Measurements from ENCODE around the gene AVL9. TPM values are rescaled to one million over a fixed set of nuclear protein-coding genes. Genes with fewer than 3 reads are reported as not detected.
"Not testable (repeated sequence)": the region's sequence is repeated elsewhere in the genome, so short reads cannot be mapped to it uniquely, and the experiment has no call there.

The AVL9 gene
- total RNA-seq, 1 experiment from 2014 or later = 9.3 TPM

- no peaks in the 10 kb centered on the region for H3K27me3 ChIP-seq
- DNase-seq = no peak
- H3K9me3 ChIP-seq = peaks cover 3% of the 10 kb centered on the region; the same call in 1 of the 2 replicates
- no peak overlapping the region for H3K4me3 ChIP-seq
- peaks cover under 1% of the 10 kb centered on the region; the same call in 1 of the 2 replicates for H3K36me3 ChIP-seq
These were observed 99.7 kb downstream of the AVL9 start for GRCh38 chr7:32594965-32595490.

GRCh38 chr7:32601196-32601595, 105.9 kb downstream of the AVL9 start:
- H3K4me3 ChIP-seq, DNase-seq, H3K27me3 ChIP-seq, H3K9me3 ChIP-seq, H3K36me3 ChIP-seq: not testable (repeated sequence)

DNA sequence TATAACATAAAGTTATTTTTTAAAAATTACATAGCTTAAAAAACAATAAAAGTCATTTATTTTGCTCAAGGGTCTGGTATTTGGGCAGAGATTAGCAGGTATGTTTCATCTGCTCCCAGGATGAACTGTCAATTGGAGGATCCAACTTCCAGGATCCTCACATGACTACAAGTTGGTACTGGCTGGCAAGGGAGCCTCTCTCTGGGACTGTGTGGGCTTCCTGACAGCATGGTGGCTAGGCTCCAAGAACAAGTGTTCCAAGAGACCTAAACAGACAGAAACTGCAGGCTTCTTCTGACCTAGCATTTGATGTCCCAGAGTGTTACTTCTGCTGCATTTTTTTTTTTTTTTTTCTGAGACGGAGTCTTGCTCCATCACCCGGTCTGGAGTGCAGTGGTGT, 107.2 kb downstream of the AVL9 start:
- H3K27me3 ChIP-seq = no peaks in the 10 kb centered on the region

GRCh38 chr7:32603492-32603891, 108.2 kb downstream of the AVL9 start:
- not testable (repeated sequence) for H3K36me3 ChIP-seq, DNase-seq, H3K27me3 ChIP-seq, H3K4me3 ChIP-seq, H3K9me3 ChIP-seq

More for the DNA sequence above, 107.2 kb downstream of the AVL9 start:
- Histone ChIP-seq H3K36me3 (no peaks in the 10 kb centered on the region), H3K9me3 (peaks cover 5% of the 10 kb centered on the region; the same call in 1 of the 2 replicates), H3K4me3 (no peak overlapping the region)
- no peak for DNase-seq

GRCh38 chr7:32604047-32604446, 108.8 kb downstream of the AVL9 start:
- not testable (repeated sequence) for H3K36me3 ChIP-seq, DNase-seq, H3K27me3 ChIP-seq, H3K4me3 ChIP-seq, H3K9me3 ChIP-seq

DNA sequence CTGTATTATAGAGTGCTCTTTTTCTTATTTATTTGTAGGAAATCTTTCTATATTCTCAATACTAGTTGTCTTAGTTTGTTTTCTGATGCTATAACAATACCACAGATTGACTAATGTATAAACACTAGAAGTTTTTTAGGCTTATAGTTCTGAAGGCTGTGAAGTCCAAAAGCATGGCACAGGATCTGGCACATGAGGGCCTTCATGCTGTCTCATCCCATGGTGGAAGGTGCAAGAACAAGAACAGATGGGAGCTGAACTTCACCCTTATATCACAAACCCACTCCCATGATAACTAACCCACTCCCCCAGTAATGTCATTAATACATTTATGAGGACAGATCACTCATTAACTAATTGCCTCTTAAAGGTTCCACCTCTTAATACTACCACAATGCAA, 109.7 kb downstream of the AVL9 start:
- no peak overlapping the region for H3K4me3 ChIP-seq

DNA sequence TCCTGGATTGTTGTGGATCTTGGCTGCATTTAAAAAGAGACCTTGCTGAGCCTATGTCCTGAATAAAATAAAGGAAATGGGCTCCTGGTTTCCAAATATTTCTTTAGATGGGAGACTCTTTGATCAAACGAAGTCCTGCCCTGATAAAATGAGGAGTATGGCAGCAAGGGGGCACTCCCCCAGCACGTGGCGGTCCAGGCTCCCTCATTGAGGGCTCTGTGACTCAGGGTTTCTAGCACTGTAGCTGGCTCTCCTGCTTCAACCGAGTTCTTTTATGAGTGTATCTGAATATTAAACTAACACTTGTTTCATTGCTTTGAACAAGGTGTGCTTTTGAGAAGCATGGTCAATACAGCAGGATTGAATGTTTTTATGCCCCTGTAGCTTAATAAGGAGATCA, 114.2 kb downstream of the AVL9 start:
- no peak overlapping the region for H3K4me3 ChIP-seq
- H3K36me3 ChIP-seq = no peaks in the 10 kb centered on the region
- DNase-seq = no peak
- H3K9me3 ChIP-seq = 0 out of 2 replicates have a peak, but pooled peaks cover 2% of the 10 kb centered on the region
- H3K27me3 ChIP-seq = no peaks in the 10 kb centered on the region

More for the DNA sequence above, 109.7 kb downstream of the AVL9 start:
- no peak for DNase-seq
- Histone ChIP-seq H3K36me3 (no peaks in the 10 kb centered on the region), H3K27me3 (no peaks in the 10 kb centered on the region), H3K9me3 (0 out of 2 replicates have a peak, but pooled peaks cover 2% of the 10 kb centered on the region)

GRCh38 chr7:32611201-32612099, 116.2 kb downstream of the AVL9 start:
- H3K36me3 ChIP-seq = no peaks in the 10 kb centered on the region
- no peak overlapping the region for H3K4me3 ChIP-seq
- H3K27me3 ChIP-seq = no peaks in the 10 kb centered on the region
- no peaks in the 10 kb centered on the region for H3K9me3 ChIP-seq
- no peak for DNase-seq

GRCh38 chr7:32616625-32617024, 121.3 kb downstream of the AVL9 start:
- H3K9me3 ChIP-seq = no peaks in the 10 kb centered on the region
- H3K4me3 ChIP-seq = no peak overlapping the region
- H3K36me3 ChIP-seq = no peaks in the 10 kb centered on the region
- peak; percentile 96 for DNase-seq
- H3K27me3 ChIP-seq = no peaks in the 10 kb centered on the region

DNA sequence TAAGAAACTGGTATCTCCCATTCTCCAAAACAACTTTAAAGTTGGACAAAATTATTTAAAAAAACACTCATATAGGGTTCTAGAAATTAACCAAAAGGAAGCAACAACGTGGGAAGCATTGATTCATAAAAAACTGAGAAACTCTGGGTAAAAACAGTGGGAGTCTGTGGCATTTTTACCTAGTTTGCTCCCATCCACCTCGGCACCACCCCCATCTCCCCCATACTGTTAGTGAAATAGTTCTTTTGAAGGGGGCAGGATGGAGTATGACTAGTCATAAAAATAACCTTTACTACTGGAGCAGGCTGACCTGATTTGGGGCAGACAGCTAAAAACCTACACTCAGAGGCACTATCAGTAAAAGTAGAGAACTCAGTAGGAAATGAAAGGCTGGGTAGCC, 123.2 kb downstream of the AVL9 start:
- no peaks in the 10 kb centered on the region for H3K27me3 ChIP-seq
- H3K4me3 ChIP-seq = no peak overlapping the region
- H3K36me3 ChIP-seq = no peaks in the 10 kb centered on the region
- no peaks in the 10 kb centered on the region for H3K9me3 ChIP-seq
- DNase-seq = no peak

- H3K4me3 ChIP-seq = no peak overlapping the region
- no peak for DNase-seq
- H3K27me3 ChIP-seq = no peaks in the 10 kb centered on the region
- no peaks in the 10 kb centered on the region for H3K9me3 ChIP-seq
- H3K36me3 ChIP-seq = no peaks in the 10 kb centered on the region
These were observed 123.7 kb downstream of the AVL9 start for GRCh38 chr7:32618987-32619386.

GRCh38 chr7:32619416-32619815, 124.1 kb downstream of the AVL9 start:
- not testable (repeated sequence) for H3K27me3 ChIP-seq, DNase-seq, H3K4me3 ChIP-seq, H3K36me3 ChIP-seq, H3K9me3 ChIP-seq

DNA sequence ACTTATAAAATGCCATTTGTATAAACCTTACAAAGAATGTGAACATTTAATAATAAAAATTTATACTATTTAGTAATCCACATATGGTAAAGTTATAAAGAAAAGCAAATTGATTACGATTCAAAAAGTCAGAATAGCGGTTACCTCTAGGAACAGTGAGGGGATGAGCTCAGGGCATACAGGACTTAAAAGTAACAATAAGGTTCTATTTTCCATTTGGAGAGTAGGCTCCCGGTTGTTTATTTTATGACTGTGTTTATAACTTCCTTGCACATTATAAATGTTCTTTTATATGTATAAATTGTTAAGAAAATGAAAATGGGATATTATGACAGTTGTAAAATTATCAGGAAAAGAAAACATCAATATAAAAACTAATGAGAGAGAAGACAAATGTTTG, 135.7 kb downstream of the AVL9 start:
- Histone ChIP-seq H3K36me3 (no peaks in the 10 kb centered on the region), H3K4me3 (no peak overlapping the region), H3K9me3 (no peaks in the 10 kb centered on the region), H3K27me3 (no peaks in the 10 kb centered on the region)
- DNase-seq = no peak

DNA sequence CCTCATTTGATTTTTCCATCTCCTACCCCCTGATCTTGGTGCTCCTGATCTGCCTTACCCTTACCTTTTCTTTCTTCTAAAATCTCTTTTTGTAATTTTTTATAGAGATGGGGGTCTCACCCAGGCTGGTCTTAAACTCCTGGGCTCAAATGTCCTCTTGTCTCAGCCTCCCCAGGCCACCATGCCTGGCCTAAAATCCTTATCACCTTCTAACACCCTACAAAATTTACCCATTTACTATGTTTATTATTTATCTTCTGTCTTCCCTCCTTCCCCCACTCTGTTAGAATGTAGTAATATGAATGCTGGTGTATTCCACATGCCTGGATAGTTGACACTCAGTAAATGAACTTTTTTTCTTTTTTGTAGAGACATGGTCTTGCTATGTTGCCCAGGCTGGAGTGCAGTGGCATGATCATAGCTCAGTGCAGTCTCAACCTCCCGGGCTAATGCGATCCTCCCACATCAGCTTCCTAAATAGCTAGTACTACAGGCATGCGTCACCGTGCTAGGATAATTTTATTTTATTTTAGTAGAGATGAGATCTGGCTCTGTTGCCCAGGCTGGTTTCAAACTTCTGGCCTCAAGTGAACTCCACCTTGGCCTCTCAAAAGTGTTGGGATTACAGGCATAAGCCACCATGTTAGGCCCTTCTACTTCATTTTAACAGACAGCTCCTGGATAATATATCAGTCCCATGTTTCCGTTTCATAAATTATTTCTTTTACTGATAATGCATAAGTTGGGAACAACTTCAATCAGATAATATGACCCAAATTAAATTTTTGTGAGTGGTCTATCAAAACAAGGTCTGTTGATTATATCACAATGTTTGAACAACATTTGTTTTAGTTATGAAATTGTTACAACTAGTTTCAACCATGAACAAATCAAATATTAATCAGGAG, 136.6 kb downstream of the AVL9 start:
- not testable (repeated sequence) for H3K36me3 ChIP-seq, DNase-seq, H3K27me3 ChIP-seq, H3K4me3 ChIP-seq, H3K9me3 ChIP-seq

DNA sequence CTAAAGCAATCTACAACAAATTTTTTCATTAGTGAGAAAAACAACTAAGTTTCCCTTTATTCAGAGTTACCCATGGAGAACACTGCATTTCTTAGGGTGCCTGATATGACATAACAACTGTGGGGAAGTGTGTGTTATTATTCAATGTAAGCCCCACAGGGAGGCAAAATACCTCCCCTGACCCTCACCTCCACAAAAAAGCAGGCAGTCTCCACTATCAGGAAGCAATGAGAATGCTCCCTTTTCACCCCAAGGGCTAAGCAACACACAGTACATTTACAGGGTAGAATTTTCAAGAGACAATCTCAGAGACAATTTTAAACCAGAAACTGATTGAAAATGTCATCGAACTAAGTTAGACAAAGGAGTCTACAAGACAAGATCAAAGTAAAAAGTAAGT, 138.2 kb downstream of the AVL9 start:
- not testable (repeated sequence) for H3K9me3 ChIP-seq, H3K36me3 ChIP-seq, H3K27me3 ChIP-seq, DNase-seq, H3K4me3 ChIP-seq

DNA sequence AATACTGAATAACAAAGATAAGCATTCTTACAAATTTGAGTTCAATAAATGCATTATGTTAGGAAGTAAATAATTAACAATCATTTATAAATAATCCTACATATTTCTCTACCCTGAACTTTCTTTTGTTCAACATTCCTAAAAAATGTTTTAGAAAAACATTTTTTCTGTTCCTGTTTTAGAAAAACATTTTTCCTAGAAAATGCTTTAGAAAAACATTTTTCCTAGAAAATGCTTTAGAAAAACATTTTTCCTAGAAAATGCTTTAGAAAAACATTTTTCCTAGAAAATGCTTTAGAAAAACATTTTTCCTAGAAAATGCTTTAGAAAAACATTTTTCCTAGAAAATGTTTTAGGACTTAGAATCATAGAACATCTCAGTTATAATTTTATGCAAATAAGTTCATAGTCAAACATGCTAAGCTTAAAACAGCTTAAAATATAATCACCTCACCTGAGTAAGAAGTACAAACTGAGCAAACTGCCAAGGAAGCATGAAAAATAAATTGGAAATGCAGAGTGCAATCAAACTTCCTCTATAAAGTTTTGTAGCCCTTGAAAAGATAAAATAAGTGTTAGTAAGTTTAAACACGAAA, 139.6 kb downstream of the AVL9 start:
- H3K9me3 ChIP-seq, H3K27me3 ChIP-seq, H3K4me3 ChIP-seq, DNase-seq, H3K36me3 ChIP-seq: not testable (repeated sequence)

All from MG63 (cell line).